OCI-LY7 (cell line): Measurements from ENCODE around the gene PRADC1. TPM values are rescaled to one million over a fixed set of nuclear protein-coding genes. Genes with fewer than 3 reads are reported as not detected.

ENCODE experiments used
- BruUV-seq: library from RNA; stranded (reverse); fragments of 400-500 nt; replicated peaks from 2 replicates; lab custom pipeline; 2021; lab: Mats Ljungman, UMichigan
- CTCF ChIA-PET: fragments of 300-600 bp; sonication (Branson Sonifier 250); formaldehyde crosslinking; loops from one replicate; lab custom pipeline; 2022; ENCODE audit warnings: antibody characterized with exemption; ENCODE audit not compliant: unreplicated experiment; lab: Charles Lee
- POLR2A ChIA-PET: fragments of 300-600 bp; sonication (Branson Sonifier 250); formaldehyde crosslinking; loops from one replicate; lab custom pipeline; 2022; ENCODE audit warnings: antibody characterized with exemption; lab: Charles Lee
- DNase-seq: peaks from one replicate; pipeline ENCODE4 v3.0.0-alpha.2; 2015; ENCODE audit warnings: low spot score
- H2AFZ ChIP-seq: fragments of 200-600 bp; sonication (generic), shearing (Covaris generic); 2 replicates; pipeline ENCODE4 v1.6.1; 2014; ENCODE audit warnings: mild to moderate bottlenecking, antibody characterized with exemption, low read length, moderate library complexity
- H3K27ac ChIP-seq: fragments of 200-600 bp; sonication (generic); 2 replicates; pipeline ENCODE4 v1.5.1; 2014; ENCODE audit warnings: mixed run types, low read depth, mild to moderate bottlenecking, moderate library complexity, low read length, inconsistent platforms; ENCODE audit not compliant: poor library complexity, severe bottlenecking
- H3K36me3 ChIP-seq: fragments of 200-600 bp; sonication (generic); 2 replicates; pipeline ENCODE4 v1.6.1; 2014; ENCODE audit warnings: mild to moderate bottlenecking, antibody characterized with exemption, low read length, moderate library complexity, mixed read lengths; ENCODE audit not compliant: insufficient read depth
- H3K4me1 ChIP-seq: fragments of 200-600 bp; sonication (generic); 2 replicates; pipeline ENCODE4 v1.5.1; 2014; ENCODE audit warnings: mild to moderate bottlenecking, low read length; ENCODE audit not compliant: insufficient read depth, poor library complexity, severe bottlenecking
- H3K4me2 ChIP-seq: fragments of 200-600 bp; sonication (generic); 2 replicates; pipeline ENCODE4 v1.6.1; 2014; ENCODE audit warnings: mild to moderate bottlenecking, low read length
- H3K4me3 ChIP-seq: fragments of 200-600 bp; sonication (generic); 2 replicates; pipeline ENCODE4 v1.5.1; 2014; ENCODE audit warnings: mild to moderate bottlenecking, low read depth, low read length; ENCODE audit not compliant: poor library complexity, severe bottlenecking
- H3K79me2 ChIP-seq: fragments of 200-600 bp; sonication (generic); 2 replicates; pipeline ENCODE4 v1.6.1; 2016; ENCODE audit warnings: low read depth, mild to moderate bottlenecking, low read length, moderate library complexity, mixed read lengths; ENCODE audit not compliant: insufficient read depth
- H3K9me2 ChIP-seq: fragments of 200-600 bp; sonication (generic); 2 replicates; pipeline ENCODE4 v1.6.1; 2016; ENCODE audit warnings: mild to moderate bottlenecking, low read length, mixed read lengths; ENCODE audit not compliant: insufficient read depth
- H3K9me3 ChIP-seq: fragments of 200-600 bp; sonication (generic); 2 replicates; pipeline ENCODE4 v1.6.1; 2014; ENCODE audit warnings: mild to moderate bottlenecking, mixed run types, low read length, mixed read lengths
- H4K20me1 ChIP-seq: fragments of 200-600 bp; sonication (generic); 2 replicates; pipeline ENCODE4 v1.6.1; 2014; ENCODE audit warnings: mild to moderate bottlenecking, antibody characterized with exemption, low read length, moderate library complexity, mixed read lengths; ENCODE audit not compliant: insufficient read depth
- EZH2phosphoT487 ChIP-seq: fragments of 200-600 bp; sonication (generic); IDR thresholded peaks from 2 replicates; pipeline ENCODE4 v1.6.1; 2018; ENCODE audit warnings: low read depth, borderline replicate concordance, mild to moderate bottlenecking, mixed run types, antibody characterized with exemption, low read length, moderate library complexity, mixed read lengths
- intact Hi-C: fragments of 100-400 bp; cut with micrococcal nuclease; formaldehyde crosslinking; loops from one replicate; pipeline ENCODE4 v1.10.0; 2022; ENCODE audit not compliant: unreplicated experiment
- total RNA-seq, 2 experiments: library from RNA; depleted of rRNA in 1 of 2; stranded (reverse); fragments of >200 nt in 1 of 2; shearing (Covaris generic) in 1 of 2; gene quantifications; 2 replicates each; pipeline ENCODE4 v1.2.3, GENCODE V29; 2014 to 2022
- TF ChIP-seq, protein P1 (sequence below): fragments of 200-600 bp; sonication (generic); conservative IDR thresholded peaks from 2 replicates; pipeline ENCODE4 v1.5.1; 2014; ENCODE audit warnings: mild to moderate bottlenecking, antibody characterized with exemption, low read length, moderate library complexity, mixed read lengths

The PRADC1 gene
- total RNA-seq, 2 experiments from 2014 or later = 23.0 to 25.9 TPM

GRCh38 chr2:73259704-73260337 lies 26.8 kb upstream of the PRADC1 start:
- CTCF ChIA-PET = no interaction called here
- Histone ChIP-seq H2AFZ (no peak overlapping the region), H3K9me3 (no peaks in the 10 kb centered on the region), H3K4me2 (no peak overlapping the region), H3K27ac (no peak overlapping the region), H3K79me2 (no peaks in the 10 kb centered on the region), H3K36me3 (peaks cover 84% of the 10 kb centered on the region), H4K20me1 (no peaks in the 10 kb centered on the region), H3K4me3 (no peak overlapping the region), H3K9me2 (no peaks in the 10 kb centered on the region), H3K4me1 (no peaks in the 10 kb centered on the region)
- intact Hi-C loops = loop anchor here (2.0 kb wide), 1 partner anchor 47 kb away; no protein-coding TSS in a partner anchor
- no peak for TF ChIP-seq EZH2phosphoT487
- TF ChIP-seq, protein P1, sequence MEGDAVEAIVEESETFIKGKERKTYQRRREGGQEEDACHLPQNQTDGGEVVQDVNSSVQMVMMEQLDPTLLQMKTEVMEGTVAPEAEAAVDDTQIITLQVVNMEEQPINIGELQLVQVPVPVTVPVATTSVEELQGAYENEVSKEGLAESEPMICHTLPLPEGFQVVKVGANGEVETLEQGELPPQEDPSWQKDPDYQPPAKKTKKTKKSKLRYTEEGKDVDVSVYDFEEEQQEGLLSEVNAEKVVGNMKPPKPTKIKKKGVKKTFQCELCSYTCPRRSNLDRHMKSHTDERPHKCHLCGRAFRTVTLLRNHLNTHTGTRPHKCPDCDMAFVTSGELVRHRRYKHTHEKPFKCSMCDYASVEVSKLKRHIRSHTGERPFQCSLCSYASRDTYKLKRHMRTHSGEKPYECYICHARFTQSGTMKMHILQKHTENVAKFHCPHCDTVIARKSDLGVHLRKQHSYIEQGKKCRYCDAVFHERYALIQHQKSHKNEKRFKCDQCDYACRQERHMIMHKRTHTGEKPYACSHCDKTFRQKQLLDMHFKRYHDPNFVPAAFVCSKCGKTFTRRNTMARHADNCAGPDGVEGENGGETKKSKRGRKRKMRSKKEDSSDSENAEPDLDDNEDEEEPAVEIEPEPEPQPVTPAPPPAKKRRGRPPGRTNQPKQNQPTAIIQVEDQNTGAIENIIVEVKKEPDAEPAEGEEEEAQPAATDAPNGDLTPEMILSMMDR = no peak
- no TSS peak for BruUV-seq
- no peak for DNase-seq
- POLR2A ChIA-PET = no interaction called here

DNA sequence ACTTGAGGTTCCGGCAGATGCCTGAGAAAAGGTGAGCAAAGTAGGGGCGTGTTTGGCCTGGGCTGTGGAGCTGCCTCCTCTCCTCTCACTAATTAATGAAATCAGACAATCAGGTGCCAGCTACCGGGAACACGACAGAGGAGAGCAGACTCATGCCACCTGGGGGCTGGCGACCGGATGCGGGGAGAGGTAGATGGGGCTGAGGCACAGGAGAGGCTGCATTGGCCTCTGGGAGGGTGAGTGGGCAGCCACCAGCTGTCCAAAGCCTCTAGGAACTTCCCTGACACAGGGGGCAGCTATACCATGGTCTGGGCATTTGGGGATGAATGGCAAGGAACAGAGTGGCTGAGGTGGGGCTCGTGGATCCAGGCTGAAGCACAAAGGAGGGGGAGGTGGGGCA lies 26.2 kb upstream of the PRADC1 start:
- no peaks in the 10 kb centered on the region for H3K9me3 ChIP-seq
- intact Hi-C loops = no loop called here
- ChIA-PET CTCF (no interaction called here), POLR2A (no interaction called here)
- H3K36me3 ChIP-seq = peaks cover 84% of the 10 kb centered on the region
- H3K79me2 ChIP-seq = no peaks in the 10 kb centered on the region
- H3K27ac ChIP-seq = no peak overlapping the region
- H2AFZ ChIP-seq = no peak overlapping the region
- no peak overlapping the region for H3K4me2 ChIP-seq
- no peaks in the 10 kb centered on the region for H3K4me1 ChIP-seq
- no peak overlapping the region for H3K4me3 ChIP-seq
- H4K20me1 ChIP-seq = no peaks in the 10 kb centered on the region
- H3K9me2 ChIP-seq = no peaks in the 10 kb centered on the region
- no TSS peak for BruUV-seq
- DNase-seq = no peak
- TF ChIP-seq, protein P1 = no peak
- TF ChIP-seq EZH2phosphoT487 = no peak

DNA sequence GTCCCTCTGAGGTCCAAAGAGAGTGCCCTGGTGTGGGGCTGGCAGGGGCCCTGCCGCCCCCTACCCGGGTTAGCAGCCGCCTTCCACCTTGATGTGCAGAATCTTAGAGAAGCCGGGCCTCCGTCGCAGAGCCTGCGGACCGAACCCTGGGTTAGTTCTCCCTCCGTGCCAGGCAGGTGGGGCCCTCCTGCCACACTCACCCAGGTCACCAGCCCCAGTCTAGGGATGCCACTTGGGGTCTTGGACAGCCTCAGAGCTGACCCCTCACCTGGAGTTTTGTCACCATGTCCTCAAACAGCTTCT lies 25.8 kb upstream of the PRADC1 start:
- no peak for DNase-seq
- Histone ChIP-seq H3K27ac (no peak overlapping the region), H4K20me1 (no peaks in the 10 kb centered on the region), H3K4me3 (no peak overlapping the region), H3K9me3 (no peaks in the 10 kb centered on the region), H3K9me2 (no peaks in the 10 kb centered on the region), H2AFZ (no peak overlapping the region), H3K36me3 (peaks cover 84% of the 10 kb centered on the region), H3K4me1 (no peaks in the 10 kb centered on the region), H3K4me2 (no peak overlapping the region), H3K79me2 (no peaks in the 10 kb centered on the region)
- ChIA-PET POLR2A (no interaction called here), CTCF (interaction anchor here (0.5 kb wide), 1 partner anchor 34 kb away, joined by 3 read pairs; no protein-coding TSS in a partner anchor)
- intact Hi-C loops = no loop called here
- no TSS peak for BruUV-seq
- no peak for TF ChIP-seq EZH2phosphoT487
- TF ChIP-seq, protein P1 = no peak
